ENCODE data around the gene PCNX2.

PCNX2 gene, protein sequence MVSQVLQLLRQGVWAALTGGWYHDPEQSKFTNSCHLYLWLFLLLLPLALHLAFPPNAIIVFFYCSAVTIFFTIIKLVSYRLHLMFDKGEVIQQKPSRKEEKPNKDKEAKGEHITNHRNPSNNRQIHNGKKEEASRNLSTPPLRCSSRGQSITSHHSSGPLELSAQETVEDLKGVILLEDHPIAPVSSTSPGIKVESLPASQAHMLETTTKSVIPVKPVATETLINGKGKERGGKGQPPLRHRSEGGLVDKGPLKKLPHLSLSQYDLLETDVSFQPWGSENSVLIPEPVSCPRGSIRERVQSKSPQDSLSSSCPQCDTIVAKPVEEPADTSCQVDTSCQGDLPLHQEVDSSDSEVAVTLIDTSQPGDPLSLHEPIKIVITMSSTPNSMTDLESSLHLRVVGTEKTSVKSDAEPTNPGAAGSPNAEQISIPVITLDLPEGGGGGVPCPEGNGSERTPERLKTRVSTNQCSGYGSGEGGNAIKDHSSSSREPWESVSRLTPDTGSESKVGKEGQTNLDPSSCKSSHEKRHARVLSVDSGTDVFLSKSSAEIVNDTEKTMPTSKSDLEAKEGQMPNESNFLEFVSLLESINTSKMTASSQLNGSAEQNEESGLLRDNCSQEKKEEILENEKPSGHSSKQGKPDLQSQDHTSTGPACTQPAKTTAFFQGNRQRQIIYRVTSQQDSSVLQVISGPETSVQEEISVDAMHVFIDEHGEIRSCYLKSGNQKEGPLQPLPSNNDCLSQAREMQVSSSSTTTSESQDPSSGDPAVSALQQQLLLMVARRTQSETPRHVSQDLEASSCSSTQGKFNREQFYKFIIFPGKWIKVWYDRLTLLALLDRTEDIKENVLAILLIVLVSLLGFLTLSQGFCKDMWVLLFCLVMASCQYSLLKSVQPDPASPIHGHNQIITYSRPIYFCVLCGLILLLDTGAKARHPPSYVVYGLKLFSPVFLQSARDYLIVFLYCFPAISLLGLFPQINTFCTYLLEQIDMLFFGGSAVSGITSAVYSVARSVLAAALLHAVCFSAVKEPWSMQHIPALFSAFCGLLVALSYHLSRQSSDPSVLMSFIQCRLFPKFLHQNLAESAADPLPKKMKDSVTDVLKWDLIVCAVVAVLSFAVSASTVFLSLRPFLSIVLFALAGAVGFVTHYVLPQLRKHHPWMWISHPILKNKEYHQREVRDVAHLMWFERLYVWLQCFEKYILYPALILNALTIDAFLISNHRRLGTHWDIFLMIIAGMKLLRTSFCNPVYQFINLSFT (N-terminal part only)

DNA sequence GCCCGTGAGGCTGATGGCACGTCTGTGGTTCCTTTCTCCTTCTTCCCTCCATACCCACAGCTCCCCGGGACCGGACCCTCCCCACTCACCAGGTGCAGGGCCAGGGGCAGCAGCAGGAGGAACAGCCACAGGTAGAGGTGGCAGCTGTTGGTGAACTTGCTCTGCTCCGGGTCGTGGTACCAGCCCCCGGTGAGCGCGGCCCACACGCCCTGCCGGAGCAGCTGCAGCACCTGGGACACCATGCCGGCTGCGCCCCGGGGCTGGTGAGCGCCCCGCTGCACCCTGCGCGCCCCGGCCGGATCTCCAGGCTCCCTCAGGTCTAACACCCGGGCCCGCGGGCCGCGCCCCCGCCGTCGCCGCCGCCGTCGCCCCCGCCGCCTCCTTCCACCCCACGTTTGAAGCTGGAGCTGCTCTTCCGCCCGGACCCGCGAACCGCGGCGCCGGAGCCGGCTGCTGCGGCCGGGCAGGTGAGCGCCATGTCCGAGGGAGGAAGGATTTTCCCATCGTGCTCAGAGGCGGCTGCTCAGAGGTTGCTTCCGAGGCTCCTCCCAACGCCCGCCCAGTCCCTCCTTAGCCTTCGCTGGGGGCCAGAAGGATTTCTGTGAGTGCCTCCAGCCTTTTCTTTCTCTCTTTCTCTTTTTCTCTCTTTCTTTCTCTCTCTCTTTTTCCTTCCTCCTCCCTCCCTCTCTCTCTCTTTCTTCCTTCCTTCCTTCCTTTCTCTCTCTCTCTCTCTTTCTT is at the start of gene PCNX2:
Gene PCNX2 (minus strand): TSS at position 489 of the 738 bp plus-strand sequence. CDS start 247 bp downstream, at position 242.
- DNase-seq = peak; percentile 46

DNA sequence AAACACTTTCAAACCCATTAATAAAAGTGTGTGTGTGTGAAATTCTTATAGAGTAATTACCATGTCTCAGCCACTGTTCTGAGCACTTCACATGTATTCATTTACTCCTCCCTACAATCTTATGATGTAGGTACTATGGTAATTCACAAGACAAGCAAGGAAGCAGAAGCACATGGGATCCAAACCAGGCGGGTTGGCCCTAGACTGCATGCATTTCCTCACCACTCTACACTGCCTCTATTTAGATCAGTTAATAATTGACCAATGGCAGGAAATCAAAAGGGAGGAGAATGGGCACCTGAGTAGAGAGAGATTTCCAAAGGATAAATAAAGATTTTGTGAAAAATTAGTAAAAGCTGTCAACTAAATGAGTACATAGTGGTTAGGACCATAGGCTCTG is 47.7 kb upstream of the PCNX2 start:
- no peak for DNase-seq

DNA sequence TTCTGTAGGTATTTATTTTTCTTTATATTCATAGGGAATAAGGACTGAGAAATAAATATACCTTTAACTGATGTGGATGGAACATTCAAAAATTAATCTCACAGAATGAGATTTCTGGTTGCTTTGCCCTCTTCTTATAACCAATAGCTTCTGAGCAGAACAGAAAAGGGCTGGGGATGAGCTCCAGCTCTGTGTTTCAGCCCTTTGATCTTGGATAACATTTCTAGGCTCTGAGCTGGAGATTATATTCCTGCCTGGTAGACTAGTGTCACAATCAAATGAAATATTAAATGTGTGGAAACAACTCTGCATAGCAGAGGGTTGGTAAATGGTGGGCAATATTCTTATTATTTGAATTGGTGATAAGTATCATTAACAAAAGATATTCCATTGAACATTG is 46.6 kb upstream of the PCNX2 start:
- DNase-seq = no peak

DNA sequence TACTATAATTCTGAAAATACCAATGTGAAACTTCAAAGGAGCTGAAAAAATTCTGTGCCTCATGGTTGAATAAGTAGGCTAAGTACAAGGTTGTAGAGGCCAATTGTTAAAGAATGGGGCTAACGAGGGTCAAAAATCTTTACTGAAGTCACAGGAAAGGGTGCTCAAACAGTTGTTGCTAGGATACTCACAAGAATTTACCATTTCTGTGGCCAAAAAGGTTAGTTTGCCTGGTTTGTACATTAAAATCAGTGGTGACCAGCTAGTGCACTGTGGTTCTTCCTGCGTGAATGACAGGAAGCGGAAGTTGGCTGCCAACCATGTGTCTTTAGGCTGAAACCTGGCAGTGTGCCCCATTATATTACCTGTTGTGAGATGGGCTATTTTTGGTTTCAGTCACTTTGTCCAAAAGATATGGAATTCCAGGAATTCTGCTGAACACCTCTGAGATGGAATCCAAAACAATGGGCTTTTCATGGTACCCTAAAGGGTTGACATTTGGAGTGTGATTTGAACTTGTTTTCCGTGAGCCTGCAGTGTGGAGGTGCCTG is 45.5 kb upstream of the PCNX2 start:
- no peak for DNase-seq

DNA sequence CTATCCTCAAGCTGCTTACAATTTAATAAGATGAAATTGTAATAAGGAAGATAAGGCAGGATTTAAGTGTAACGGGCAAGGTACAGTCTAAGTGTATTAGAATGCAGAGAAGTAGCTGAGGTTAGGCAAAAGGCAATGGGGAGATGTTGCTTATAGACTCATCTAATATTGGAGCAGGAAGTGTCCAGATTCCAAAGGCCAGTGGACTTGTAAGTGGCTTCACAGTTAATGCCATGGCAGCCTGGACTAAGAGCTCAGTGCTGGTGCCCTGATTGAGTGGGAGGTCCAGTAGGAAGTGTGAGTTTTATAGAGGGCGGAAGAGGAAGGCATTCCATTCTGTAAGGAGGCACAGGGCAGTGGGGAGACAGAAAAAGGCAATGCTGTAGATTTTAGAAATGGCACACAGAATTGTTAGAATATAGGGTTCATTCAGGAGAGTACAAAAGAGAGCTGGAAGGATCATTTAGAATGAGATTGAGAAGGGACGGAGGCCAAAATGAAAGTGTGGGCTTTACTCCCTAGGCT is 44.6 kb upstream of the PCNX2 start:
- no peak for DNase-seq

DNA sequence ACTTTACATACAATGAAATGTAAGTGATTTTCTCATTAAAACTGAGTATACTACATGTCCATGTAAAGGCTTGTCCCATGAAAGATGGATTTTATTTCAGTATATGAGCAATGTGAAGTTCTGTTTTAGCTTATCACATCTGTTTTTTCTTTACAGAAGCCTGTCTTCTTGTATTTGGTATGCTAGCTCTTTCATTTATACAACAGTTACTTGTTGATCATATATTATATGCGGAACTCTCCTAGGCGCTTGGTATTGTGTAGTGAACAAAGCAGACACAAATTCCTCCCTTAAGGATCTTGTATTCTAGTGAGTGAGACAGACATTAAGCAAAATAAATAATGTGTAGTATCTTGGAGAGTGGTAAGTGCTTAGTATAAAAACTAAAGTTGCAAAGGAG is 42.6 kb upstream of the PCNX2 start:
- DNase-seq = no peak

DNA sequence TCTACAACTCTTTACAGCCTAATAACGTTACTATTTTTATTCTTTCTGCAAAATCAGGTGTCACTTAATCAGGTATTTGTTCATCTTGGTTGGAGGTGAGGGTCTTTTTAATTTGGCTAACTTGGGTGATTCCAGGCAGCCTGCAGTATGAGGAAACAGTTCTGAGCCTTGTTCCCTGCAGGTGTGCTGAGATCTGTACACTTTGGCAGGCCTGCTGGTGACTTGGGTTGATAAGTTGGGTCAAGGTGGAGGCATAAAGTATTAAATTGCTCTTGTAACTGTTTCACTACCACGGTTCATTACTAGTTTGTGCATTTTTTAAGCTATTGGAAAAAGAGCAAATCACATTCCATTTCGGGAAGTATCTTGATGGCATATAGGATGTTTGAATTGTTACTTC is 42.0 kb upstream of the PCNX2 start:
- no peak for DNase-seq

DNA sequence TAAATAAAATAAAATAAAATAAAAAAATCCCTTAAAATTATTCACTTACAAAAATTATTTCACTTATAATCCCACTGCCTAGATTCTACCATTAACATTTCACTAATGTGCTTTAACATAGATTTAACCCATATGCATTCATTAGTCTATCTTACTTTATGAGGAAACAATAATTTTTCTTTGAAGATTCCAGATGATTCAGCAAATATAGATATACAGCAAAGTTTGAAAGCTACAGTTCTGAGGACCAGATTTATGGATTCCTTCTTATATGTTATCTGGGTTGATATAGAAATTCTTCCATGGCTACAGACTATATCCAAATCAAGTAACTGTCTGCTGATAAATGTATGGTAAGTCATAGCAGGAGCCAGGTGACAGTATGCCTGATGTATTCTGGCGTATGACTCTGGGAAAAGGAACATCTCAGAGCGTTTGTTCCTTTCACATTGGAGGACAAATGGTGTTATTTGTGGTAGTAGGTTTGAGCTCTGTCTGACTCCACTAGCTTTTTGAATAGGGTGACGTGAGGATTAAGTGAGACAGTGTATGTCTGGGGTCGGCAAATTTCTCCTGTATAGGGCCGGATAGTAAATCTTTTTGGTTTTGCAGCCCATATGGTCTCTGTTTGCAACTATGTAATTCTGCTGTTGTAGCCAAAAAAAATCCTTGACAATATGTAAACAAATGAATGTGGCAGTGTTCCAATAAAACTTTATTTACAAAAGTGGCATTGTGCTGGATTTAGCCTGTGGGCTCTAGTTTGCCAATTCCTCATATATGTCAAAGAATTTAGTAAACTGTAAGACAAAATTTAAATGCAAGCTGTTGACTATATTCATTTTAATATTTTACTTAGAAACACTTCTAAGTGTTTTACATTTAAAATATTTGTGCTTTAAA is 41.3 kb upstream of the PCNX2 start:
- no peak for DNase-seq

DNA sequence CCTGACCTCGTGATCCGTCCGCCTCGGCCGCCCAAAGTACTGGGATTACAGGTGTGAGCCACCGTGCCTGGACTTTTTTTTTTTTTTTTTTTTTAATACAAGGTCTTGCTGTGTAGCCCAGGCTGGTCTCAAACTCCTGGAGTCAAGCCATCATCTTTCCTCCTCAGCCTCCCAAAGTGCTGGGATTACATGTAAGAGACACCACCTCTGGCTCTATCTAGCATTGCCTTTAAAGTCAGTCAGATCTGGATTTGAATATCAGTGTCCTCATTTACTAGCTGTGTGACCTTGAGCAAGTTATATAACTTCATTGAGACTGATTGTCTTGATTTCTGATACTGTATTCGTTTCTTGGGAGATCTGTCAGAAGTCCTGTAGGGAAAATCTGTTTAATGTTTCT is 38.6 kb upstream of the PCNX2 start:
- no peak for DNase-seq

DNA sequence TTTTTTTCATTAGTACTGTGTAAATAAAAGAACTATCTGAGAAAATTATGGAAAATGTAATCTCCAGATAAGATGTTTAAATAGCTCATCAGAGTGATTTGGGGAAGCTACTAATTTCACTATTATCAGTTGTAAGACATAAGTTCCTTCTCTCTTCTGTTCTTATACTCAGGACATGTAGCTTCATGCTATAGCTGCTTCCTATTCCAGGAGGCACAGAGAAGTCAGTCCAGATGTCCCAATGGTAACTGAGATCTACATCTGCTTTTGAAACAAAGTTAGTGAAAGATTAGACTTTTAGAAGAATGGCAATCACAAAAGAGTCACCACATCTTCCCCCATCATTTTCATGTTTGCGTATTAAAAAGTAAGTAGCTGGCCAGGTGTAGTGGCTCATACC is 37.6 kb upstream of the PCNX2 start:
- DNase-seq = no peak

DNA sequence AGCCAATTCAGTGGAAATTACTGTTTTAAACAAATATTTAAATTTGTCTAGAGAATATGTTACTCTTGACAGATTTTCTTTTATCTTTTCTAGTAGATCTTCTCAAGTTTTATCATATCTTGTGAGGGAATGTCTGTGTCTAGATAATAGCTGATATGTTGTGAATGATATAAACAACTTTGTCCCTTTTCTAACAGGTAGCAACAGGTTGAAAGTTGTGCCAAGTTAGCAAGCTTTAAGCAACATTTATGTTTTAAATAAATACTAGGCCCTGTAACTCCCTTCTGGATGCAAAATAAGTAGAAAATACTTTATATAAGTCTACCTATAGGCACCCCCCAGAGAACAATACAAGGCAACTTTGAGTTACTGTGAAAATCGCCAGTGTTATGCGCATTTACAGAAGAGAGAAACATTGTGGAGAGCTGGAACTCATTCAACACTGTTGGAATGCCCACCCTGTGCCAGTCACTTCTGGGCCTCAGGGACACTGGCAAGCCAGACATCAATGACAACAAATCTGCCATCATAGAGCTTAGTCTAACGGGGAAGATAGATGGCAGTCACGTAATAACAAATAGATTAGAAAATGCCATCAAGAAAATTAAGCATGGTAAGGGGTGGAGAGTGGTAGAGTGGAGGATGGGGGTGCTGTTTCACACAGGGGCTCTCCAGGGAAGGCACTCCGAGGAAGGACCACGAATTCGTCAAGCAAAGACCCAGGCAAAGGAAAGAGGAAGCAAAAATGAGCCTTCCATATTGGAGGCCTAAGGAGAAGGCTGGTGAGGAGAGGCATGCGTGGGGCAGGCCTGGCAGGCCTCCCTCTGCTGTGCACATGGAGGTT is 36.4 kb upstream of the PCNX2 start:
- no peak for DNase-seq

DNA sequence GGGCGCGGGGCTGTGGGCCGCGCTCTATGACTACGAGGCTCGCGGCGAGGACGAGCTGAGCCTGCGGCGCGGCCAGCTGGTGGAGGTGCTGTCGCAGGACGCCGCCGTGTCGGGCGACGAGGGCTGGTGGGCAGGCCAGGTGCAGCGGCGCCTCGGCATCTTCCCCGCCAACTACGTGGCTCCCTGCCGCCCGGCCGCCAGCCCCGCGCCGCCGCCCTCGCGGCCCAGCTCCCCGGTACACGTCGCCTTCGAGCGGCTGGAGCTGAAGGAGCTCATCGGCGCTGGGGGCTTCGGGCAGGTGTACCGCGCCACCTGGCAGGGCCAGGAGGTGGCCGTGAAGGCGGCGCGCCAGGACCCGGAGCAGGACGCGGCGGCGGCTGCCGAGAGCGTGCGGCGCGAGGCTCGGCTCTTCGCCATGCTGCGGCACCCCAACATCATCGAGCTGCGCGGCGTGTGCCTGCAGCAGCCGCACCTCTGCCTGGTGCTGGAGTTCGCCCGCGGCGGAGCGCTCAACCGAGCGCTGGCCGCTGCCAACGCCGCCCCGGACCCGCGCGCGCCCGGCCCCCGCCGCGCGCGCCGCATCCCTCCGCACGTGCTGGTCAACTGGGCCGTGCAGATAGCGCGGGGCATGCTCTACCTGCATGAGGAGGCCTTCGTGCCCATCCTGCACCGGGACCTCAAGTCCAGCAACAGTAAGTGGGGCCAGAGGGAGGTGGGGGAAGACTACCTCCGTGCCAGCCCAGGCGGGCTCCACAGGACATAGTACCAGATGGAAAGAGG is 32.8 kb upstream of the PCNX2 start:
- DNase-seq = no peak

DNA sequence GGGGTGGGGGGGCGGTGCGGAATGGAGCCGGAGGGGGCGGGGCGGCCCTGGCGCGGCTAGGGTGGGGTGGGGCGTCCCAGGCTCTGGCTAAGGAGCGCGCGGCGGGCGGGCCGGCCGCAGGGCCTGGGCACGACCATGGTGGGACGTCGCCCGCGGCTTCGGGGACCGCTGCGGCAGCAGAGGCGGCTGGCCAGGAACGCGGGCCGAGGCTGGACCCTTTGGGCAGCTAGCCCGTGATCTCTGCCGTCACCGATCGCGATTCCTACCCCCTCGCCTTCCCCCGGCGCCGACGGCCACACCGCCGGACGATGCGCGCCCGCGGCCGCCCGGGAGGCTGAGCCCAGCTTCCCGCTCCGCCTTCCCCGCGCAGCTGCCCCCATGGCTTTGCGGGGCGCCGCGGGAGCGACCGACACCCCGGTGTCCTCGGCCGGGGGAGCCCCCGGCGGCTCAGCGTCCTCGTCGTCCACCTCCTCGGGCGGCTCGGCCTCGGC is 32.2 kb upstream of the PCNX2 start, which contains the start of gene MAP3K21:
Gene MAP3K21 (plus strand): TSS at position 74 of the 491 bp plus-strand sequence. CDS start 305 bp downstream, at position 379.
- DNase-seq = no peak

DNA sequence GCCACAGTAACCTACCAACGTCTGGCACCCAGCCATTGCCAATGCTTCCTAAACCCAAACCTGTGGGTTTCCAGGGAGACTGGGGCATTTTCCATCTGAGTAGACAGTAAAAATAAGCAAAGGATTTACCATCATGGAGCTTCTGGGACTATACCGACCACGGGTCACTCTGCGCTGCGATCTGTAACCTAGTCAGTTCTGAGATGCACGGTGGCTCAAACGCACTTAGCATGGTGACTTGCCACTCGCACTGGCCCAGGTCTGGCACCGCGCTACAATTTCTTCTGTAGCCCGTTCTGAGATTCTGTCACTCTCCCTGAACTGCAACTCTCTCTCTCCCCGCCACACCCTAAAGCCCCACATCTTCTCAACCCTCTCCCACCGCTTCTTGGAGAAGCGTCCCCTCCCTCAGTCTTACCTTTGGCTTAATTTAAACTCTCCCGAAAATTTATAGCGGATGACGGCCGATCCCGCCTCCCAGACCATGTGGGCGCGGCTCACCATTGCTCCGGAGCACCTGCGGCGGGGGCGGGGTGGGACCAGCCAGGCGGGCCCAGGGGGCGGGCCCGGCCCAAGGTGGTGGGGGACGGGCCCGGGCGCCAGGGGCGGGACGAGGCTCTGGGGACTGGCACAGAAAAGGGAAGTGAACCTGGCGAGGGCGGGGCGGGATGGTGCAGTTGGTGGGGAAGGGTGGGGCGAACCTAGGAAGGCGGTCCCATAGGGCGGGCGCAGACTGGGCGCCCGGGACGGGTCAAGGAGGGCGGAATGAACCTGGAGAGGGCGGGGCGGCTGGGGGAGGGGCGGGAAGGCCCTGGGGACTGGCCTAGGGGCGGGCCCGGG is 31.5 kb upstream of the PCNX2 start:
- DNase-seq = peak; percentile 94

DNA sequence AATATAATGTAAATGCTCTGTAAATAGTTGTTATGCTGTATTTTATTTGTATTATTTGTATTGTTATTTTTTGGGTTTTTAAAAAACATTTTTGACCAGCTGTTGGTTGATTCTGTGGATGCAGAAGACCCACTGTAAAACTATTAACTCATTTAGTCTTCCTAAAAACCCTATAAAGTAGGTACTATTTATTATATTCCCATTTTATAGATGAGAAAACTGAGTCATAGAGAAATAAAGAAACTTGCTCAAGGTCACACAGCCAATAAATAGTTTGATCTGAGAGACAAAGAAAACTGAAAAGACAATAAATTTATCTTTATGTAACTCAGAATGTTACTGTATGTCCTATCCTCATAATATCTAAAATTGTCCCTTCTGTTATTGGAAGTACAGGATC is 30.8 kb upstream of the PCNX2 start:
- DNase-seq = no peak

DNA sequence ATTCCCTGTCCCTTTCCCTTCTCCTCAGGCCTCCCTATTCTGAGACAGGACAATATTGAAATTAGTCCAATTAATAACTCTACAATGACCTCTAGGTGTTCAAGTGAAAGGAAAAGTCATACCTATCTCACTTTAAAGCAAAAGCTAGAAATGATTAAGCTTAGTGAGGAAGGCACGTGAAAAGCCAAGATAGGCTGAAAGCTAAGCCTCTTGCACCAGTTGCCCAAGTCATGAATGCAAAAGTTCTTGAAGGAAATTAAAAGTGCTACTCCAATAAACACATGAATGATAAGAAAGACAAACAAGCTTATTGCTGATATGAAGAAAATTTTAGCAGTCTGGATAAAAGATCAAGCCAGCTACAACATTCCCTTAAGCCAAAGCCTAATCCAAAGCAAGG is 28.2 kb upstream of the PCNX2 start:
- DNase-seq = no peak

DNA sequence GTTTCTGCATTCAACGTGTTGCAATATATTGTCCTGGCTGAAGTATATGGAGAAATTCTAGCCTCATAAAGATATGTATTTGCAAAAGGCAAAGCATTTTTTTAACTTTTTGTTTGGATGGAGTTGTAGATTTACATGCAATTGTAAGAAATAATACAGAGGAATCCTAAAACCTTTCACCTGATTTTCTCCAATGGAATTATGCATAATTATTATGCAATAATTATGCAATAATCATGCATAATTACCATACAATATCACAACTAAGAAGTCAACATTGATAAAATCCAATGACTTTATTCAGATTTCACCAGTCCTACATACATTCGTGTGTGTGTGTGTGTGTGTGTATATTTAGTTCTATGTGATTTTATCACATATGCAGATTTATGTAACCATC is 24.5 kb upstream of the PCNX2 start:
- no peak for DNase-seq

DNA sequence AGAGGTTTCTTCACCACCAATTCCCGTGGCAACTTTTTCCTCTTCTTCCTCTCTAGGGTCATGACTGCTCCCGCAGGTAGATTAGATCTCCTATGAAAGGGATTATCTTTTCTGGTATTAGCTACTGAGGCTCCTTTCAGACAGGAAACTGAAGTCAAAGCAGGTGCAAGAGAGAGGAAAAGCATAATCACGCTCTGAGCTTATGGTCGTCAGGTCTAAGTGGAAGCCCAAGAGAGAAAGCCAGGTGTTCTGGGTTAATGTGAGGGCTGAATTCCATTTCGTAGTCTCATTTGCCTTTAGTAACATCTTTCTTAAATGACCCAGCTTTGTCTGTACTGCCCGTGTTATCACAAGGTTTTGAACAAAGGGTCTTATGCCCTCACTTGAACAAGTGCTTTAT is 23.7 kb upstream of the PCNX2 start:
- no peak for DNase-seq

Data from NCI-H510A (cell line).